ENCODE results near the gene CLCN7.
"Not testable (repeated sequence)": the region's sequence is repeated elsewhere in the genome, so short reads cannot be mapped to it uniquely, and the experiment has no call there.

Gene CLCN7

GRCh38 chr16:1441391-1441829 lies 33.4 kb downstream of the CLCN7 start:
- H2AFZ ChIP-seq (ENCODE audit: low read depth): no peak overlapping the region
- TF ChIP-seq CTCF (conservative IDR thresholded peaks at IDR 0.05; ENCODE audit: low read depth, low read length): no peak
- H3K79me2 ChIP-seq (ENCODE audit: insufficient read depth, low read depth): no peaks in the 10 kb centered on the region
- H3K27me3 ChIP-seq (ENCODE audit: insufficient read depth, low read depth): peaks cover 52% of the 10 kb centered on the region
- no peaks in the 10 kb centered on the region for H3K36me3 ChIP-seq (ENCODE audit: insufficient read depth)
- no peaks in the 10 kb centered on the region for H3K4me1 ChIP-seq (ENCODE audit: low read depth, poor library complexity, severe bottlenecking)
- H4K20me1 ChIP-seq (ENCODE audit: insufficient read depth): no peaks in the 10 kb centered on the region
- no peak overlapping the region for H3K4me3 ChIP-seq (IDR thresholded peaks at IDR 0.05; ENCODE audit: insufficient read depth, low read depth, low read length)
- H3K9ac ChIP-seq: no peak overlapping the region
- no peak overlapping the region for H3K4me2 ChIP-seq
- H3K27ac ChIP-seq: no peak overlapping the region

- H3K9ac ChIP-seq; H2AFZ ChIP-seq (ENCODE audit: low read depth); H3K27ac ChIP-seq; H3K36me3 ChIP-seq (ENCODE audit: insufficient read depth); H3K4me1 ChIP-seq (ENCODE audit: low read depth, poor library complexity, severe bottlenecking); H4K20me1 ChIP-seq (ENCODE audit: insufficient read depth); H3K4me2 ChIP-seq; H3K4me3 ChIP-seq (IDR thresholded peaks at IDR 0.05; ENCODE audit: insufficient read depth, low read depth, low read length); H3K79me2 ChIP-seq (ENCODE audit: insufficient read depth, low read depth): not testable (repeated sequence)
- peaks cover 69% of the 10 kb centered on the region for H3K27me3 ChIP-seq (ENCODE audit: insufficient read depth, low read depth)
Observed at GRCh38 chr16:1439699-1440074, 35.1 kb downstream of the CLCN7 start.

GRCh38 chr16:1439058-1439698 lies 35.6 kb downstream of the CLCN7 start:
- Histone ChIP-seq H3K27ac (no peak overlapping the region), H3K4me2 (no peak overlapping the region), H4K20me1 (ENCODE audit: insufficient read depth) (no peaks in the 10 kb centered on the region), H3K4me3 (IDR thresholded peaks at IDR 0.05; ENCODE audit: insufficient read depth, low read depth, low read length) (no peak overlapping the region), H2AFZ (ENCODE audit: low read depth) (no peak overlapping the region), H3K4me1 (ENCODE audit: low read depth, poor library complexity, severe bottlenecking) (no peaks in the 10 kb centered on the region), H3K79me2 (ENCODE audit: insufficient read depth, low read depth) (no peaks in the 10 kb centered on the region), H3K27me3 (ENCODE audit: insufficient read depth, low read depth) (peaks cover 74% of the 10 kb centered on the region), H3K9ac (no peak overlapping the region), H3K36me3 (ENCODE audit: insufficient read depth) (no peaks in the 10 kb centered on the region)
- TF ChIP-seq CTCF (conservative IDR thresholded peaks at IDR 0.05; ENCODE audit: low read depth, low read length): no peak

GRCh38 chr16:1438229-1439057 lies 36.4 kb downstream of the CLCN7 start:
- H3K4me2 ChIP-seq: no peak overlapping the region
- peaks cover 79% of the 10 kb centered on the region for H3K27me3 ChIP-seq (ENCODE audit: insufficient read depth, low read depth)
- H2AFZ ChIP-seq (ENCODE audit: low read depth): no peak overlapping the region
- H3K27ac ChIP-seq: no peak overlapping the region
- no peak for TF ChIP-seq CTCF (conservative IDR thresholded peaks at IDR 0.05; ENCODE audit: low read depth, low read length)
- no peaks in the 10 kb centered on the region for H3K79me2 ChIP-seq (ENCODE audit: insufficient read depth, low read depth)
- H3K36me3 ChIP-seq (ENCODE audit: insufficient read depth): no peaks in the 10 kb centered on the region
- no peaks in the 10 kb centered on the region for H4K20me1 ChIP-seq (ENCODE audit: insufficient read depth)
- no peak overlapping the region for H3K9ac ChIP-seq
- no peaks in the 10 kb centered on the region for H3K4me1 ChIP-seq (ENCODE audit: low read depth, poor library complexity, severe bottlenecking)
- H3K4me3 ChIP-seq (IDR thresholded peaks at IDR 0.05; ENCODE audit: insufficient read depth, low read depth, low read length): no peak overlapping the region

- H3K27me3 ChIP-seq (ENCODE audit: insufficient read depth, low read depth): peaks cover 87% of the 10 kb centered on the region
- no peak for TF ChIP-seq CTCF (conservative IDR thresholded peaks at IDR 0.05; ENCODE audit: low read depth, low read length)
- no peaks in the 10 kb centered on the region for H4K20me1 ChIP-seq (ENCODE audit: insufficient read depth)
- no peaks in the 10 kb centered on the region for H3K79me2 ChIP-seq (ENCODE audit: insufficient read depth, low read depth)
- no peak overlapping the region for H3K4me2 ChIP-seq
- H3K9ac ChIP-seq: no peak overlapping the region
- H3K4me1 ChIP-seq (ENCODE audit: low read depth, poor library complexity, severe bottlenecking): no peaks in the 10 kb centered on the region
- no peak overlapping the region for H2AFZ ChIP-seq (ENCODE audit: low read depth)
- H3K27ac ChIP-seq: no peak overlapping the region
- no peak overlapping the region for H3K4me3 ChIP-seq (IDR thresholded peaks at IDR 0.05; ENCODE audit: insufficient read depth, low read depth, low read length)
- no peaks in the 10 kb centered on the region for H3K36me3 ChIP-seq (ENCODE audit: insufficient read depth)
Observed at GRCh38 chr16:1437606-1438005, 37.2 kb downstream of the CLCN7 start.

Data from KMS-11 (cell line).